Right kidney (tissue), 1 donor: Measurements from ENCODE around the gene IER5.
"Not testable (repeated sequence)": the region's sequence is repeated elsewhere in the genome, so short reads cannot be mapped to it uniquely, and the experiment has no call there.

Experiments used
- DNase-seq: peaks from one replicate; pipeline ENCODE4 v3.0.0-alpha.2; 2016

IER5 gene

GRCh38 chr1:181114574-181115367 lies 26.3 kb downstream of the IER5 start:
- DNase-seq: no peak

- no peak for DNase-seq
Measured at GRCh38 chr1:181115368-181115684, 26.8 kb downstream of the IER5 start.

- DNase-seq: not testable (repeated sequence)
Measured at GRCh38 chr1:181115971-181116370, 27.5 kb downstream of the IER5 start.

GRCh38 chr1:181116819-181117390 lies 28.4 kb downstream of the IER5 start:
- no peak for DNase-seq

- no peak for DNase-seq
Measured at GRCh38 chr1:181117648-181118449, 29.3 kb downstream of the IER5 start.

- DNase-seq: no peak
Measured at GRCh38 chr1:181119093-181119989, 30.8 kb downstream of the IER5 start.

- DNase-seq: no peak
Measured at GRCh38 chr1:181120924-181121323, 32.4 kb downstream of the IER5 start.

GRCh38 chr1:181121498-181121897 lies 33.0 kb downstream of the IER5 start:
- no peak for DNase-seq

GRCh38 chr1:181122222-181122621 lies 33.7 kb downstream of the IER5 start:
- DNase-seq: no peak

GRCh38 chr1:181123173-181123572 lies 34.7 kb downstream of the IER5 start:
- DNase-seq: no peak

GRCh38 chr1:181124291-181124751 lies 35.8 kb downstream of the IER5 start:
- no peak for DNase-seq

GRCh38 chr1:181126289-181126688 lies 37.8 kb downstream of the IER5 start:
- no peak for DNase-seq

GRCh38 chr1:181126871-181127587 lies 38.5 kb downstream of the IER5 start:
- no peak for DNase-seq

GRCh38 chr1:181127898-181128453 lies 39.5 kb downstream of the IER5 start:
- no peak for DNase-seq

GRCh38 chr1:181128592-181129497 lies 40.3 kb downstream of the IER5 start:
- DNase-seq: no peak

GRCh38 chr1:181129771-181130606 lies 41.5 kb downstream of the IER5 start:
- no peak for DNase-seq

GRCh38 chr1:181131255-181131941 lies 42.9 kb downstream of the IER5 start:
- no peak for DNase-seq

- no peak for DNase-seq
Measured at GRCh38 chr1:181133441-181133951, 45.0 kb downstream of the IER5 start.
